ENCODE measurements around the gene SEC61A1. TPM values are rescaled to one million over a fixed set of nuclear protein-coding genes. Genes with fewer than 3 reads are reported as not detected.

Gene SEC61A1
- total RNA-seq, 3 donors from 2014 or later (not counting 1 experiment from before 2014, with no cell fraction given), result 143 to 172 (median 148) TPM

DNA sequence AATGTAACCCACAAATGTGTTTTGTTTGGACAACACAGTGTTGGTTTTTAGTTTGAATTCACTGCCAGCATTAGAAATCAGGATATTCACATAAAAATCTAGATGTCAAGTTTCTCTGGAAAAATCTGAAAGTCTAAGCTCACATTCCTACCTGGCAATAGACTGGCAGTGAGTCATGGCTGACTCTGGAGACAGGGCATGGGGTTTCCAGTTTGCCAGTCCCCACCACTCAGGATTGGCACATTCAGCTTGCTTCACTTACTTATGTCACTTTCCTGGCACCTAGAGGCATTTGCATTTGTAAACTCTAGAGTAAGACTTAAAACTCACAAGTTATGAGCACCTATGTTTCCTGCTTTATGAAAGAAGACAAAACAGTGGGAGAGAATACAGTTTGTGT, 19.1 kb upstream of the SEC61A1 start:
- Mint-ChIP-seq H3K4me1 (no peaks in the 10 kb centered on the region), H3K27me3 (ENCODE audit: low read depth in 2 of 2) (peaks cover 6% of the 10 kb centered on the region in 2 donors), H3K27ac (no peak overlapping the region), H3K4me3 (no peak overlapping the region), H3K9me3 (no peaks in the 10 kb centered on the region), H3K36me3 (no peaks in the 10 kb centered on the region)
- H3K9me3 ChIP-seq (ENCODE audit: control insufficient read depth, insufficient read depth, low read length), result no peaks in the 10 kb centered on the region
- H3K36me3 ChIP-seq (ENCODE audit: control insufficient read depth, insufficient read depth, low read length), result no peaks in the 10 kb centered on the region
- no peak for DNase-seq
- H3K4me3 ChIP-seq (ENCODE audit: low read length), result no peak overlapping the region
- H3K27me3 ChIP-seq (ENCODE audit: control insufficient read depth, insufficient read depth, low read length), result peaks cover 2% of the 10 kb centered on the region
- H3K27ac ChIP-seq (ENCODE audit: low read length), result no peak overlapping the region
- ATAC-seq, result no peak
- intact Hi-C loops (cut with micrococcal nuclease), result no loop called here
- TF ChIP-seq, protein P1, sequence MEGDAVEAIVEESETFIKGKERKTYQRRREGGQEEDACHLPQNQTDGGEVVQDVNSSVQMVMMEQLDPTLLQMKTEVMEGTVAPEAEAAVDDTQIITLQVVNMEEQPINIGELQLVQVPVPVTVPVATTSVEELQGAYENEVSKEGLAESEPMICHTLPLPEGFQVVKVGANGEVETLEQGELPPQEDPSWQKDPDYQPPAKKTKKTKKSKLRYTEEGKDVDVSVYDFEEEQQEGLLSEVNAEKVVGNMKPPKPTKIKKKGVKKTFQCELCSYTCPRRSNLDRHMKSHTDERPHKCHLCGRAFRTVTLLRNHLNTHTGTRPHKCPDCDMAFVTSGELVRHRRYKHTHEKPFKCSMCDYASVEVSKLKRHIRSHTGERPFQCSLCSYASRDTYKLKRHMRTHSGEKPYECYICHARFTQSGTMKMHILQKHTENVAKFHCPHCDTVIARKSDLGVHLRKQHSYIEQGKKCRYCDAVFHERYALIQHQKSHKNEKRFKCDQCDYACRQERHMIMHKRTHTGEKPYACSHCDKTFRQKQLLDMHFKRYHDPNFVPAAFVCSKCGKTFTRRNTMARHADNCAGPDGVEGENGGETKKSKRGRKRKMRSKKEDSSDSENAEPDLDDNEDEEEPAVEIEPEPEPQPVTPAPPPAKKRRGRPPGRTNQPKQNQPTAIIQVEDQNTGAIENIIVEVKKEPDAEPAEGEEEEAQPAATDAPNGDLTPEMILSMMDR (IDR thresholded peaks at IDR 0.05), result no peak
- H3K4me1 ChIP-seq (ENCODE audit: control insufficient read depth, insufficient read depth, low read length), result no peaks in the 10 kb centered on the region

DNA sequence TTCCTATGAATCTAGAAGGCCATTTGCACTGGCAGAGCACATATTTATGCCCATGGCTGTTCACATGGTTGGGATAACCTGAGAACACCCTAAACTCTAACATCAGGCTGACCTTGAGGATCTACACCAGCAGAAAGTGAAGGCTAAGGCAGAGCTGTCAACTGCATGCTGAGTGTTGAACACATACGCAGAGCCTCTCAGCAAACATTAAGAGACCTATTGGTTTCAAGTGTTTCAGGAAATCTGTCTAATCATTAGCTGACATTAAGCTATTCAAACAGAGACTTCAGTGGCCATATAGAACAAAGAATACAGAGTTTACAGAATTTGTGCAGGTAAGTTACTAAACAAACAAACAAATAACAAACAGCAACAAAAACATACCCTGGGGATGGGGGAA, 16.1 kb upstream of the SEC61A1 start:
- Mint-ChIP-seq H3K27ac (no peak overlapping the region), H3K4me3 (no peak overlapping the region), H3K9me3 (no peaks in the 10 kb centered on the region), H3K4me1 (no peaks in the 10 kb centered on the region), H3K36me3 (no peaks in the 10 kb centered on the region), H3K27me3 (ENCODE audit: low read depth in 2 of 2) (peaks cover 9 to 12% of the 10 kb centered on the region in 2 donors)
- ATAC-seq (no peak), DNase-seq (no peak)
- Histone ChIP-seq H3K4me1 (ENCODE audit: control insufficient read depth, insufficient read depth, low read length) (no peaks in the 10 kb centered on the region), H3K4me3 (ENCODE audit: low read length) (no peak overlapping the region), H3K27ac (ENCODE audit: low read length) (no peak overlapping the region), H3K9me3 (ENCODE audit: control insufficient read depth, insufficient read depth, low read length) (no peaks in the 10 kb centered on the region), H3K27me3 (ENCODE audit: control insufficient read depth, insufficient read depth, low read length) (peaks cover 5% of the 10 kb centered on the region), H3K36me3 (ENCODE audit: control insufficient read depth, insufficient read depth, low read length) (no peaks in the 10 kb centered on the region)
- WGBS (ENCODE audit: insufficient coverage), result 94% methylated on average over 1 of the region's 1 CpG
- TF ChIP-seq, protein P1 (IDR thresholded peaks at IDR 0.05), result no peak
- intact Hi-C loops (cut with micrococcal nuclease), result no loop called here

DNA sequence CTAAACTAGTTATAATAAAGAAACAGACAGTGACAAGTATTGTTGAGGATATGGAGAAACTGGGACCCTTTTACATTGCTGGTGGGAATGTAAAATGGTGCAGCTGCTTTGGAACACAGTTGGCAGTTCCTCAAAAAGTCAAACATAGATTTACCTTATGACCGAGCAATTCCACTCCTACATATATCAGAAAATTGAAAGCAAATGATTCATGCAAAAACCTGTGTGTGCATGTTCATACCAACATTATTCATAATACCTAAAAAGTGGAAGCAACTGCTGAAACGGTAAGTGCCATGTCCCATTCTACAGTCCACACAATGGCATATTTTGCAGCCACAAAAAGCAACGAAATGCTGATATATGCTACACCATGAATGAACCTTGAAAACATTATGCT, 12.2 kb upstream of the SEC61A1 start:
- H3K4me3 Mint-ChIP-seq, result no peak overlapping the region
- DNase-seq, result no peak

DNA sequence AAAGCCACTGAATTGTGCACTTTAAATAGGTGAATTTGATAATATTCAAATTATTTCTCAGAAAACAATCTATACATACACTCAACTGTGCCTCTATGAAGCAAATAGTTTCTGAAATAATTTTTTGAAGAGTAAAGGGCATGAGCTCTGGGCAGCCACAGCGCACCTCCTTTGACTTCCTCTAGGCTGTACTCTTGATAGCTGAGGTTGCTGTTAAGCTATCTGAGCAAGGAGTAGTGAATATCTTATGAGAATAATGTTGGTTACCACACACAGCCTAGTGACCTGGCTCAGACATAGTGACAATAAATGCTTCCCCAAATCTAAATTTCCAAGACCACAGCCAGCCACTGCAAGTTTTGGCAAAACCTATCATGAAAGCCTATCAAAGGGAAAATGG, 11.6 kb upstream of the SEC61A1 start:
- ATAC-seq, result no peak

More for the DNA sequence above, 12.2 kb upstream of the SEC61A1 start:
- Mint-ChIP-seq H3K9me3 (no peaks in the 10 kb centered on the region), H3K36me3 (no peaks in the 10 kb centered on the region), H3K27me3 (ENCODE audit: low read depth in 2 of 2) (peaks cover 12 to 13% of the 10 kb centered on the region in 2 donors), H3K27ac (no peak overlapping the region), H3K4me1 (no peaks in the 10 kb centered on the region)
- 72% methylated on average over 3 of the region's 3 CpGs for WGBS (ENCODE audit: insufficient coverage)
- Histone ChIP-seq H3K4me3 (ENCODE audit: low read length) (no peak overlapping the region), H3K27ac (ENCODE audit: low read length) (no peak overlapping the region), H3K4me1 (ENCODE audit: control insufficient read depth, insufficient read depth, low read length) (no peaks in the 10 kb centered on the region), H3K27me3 (ENCODE audit: control insufficient read depth, insufficient read depth, low read length) (peaks cover 5% of the 10 kb centered on the region), H3K9me3 (ENCODE audit: control insufficient read depth, insufficient read depth, low read length) (no peaks in the 10 kb centered on the region), H3K36me3 (ENCODE audit: control insufficient read depth, insufficient read depth, low read length) (no peaks in the 10 kb centered on the region)
- TF ChIP-seq, protein P1 (IDR thresholded peaks at IDR 0.05), result no peak
- intact Hi-C loops (cut with micrococcal nuclease), result no loop called here
- ATAC-seq, result no peak

More for the DNA sequence above, 11.6 kb upstream of the SEC61A1 start:
- no peak for DNase-seq
- no peaks in the 10 kb centered on the region for H3K4me1 Mint-ChIP-seq
- H3K27me3 Mint-ChIP-seq (ENCODE audit: low read depth in 2 of 2), result peaks cover 13 to 14% of the 10 kb centered on the region in 2 donors
- intact Hi-C loops (cut with micrococcal nuclease), result no loop called here
- H3K27ac ChIP-seq (ENCODE audit: low read length), result no peak overlapping the region
- no peaks in the 10 kb centered on the region for H3K36me3 Mint-ChIP-seq
- H3K9me3 ChIP-seq (ENCODE audit: control insufficient read depth, insufficient read depth, low read length), result no peaks in the 10 kb centered on the region
- TF ChIP-seq, protein P1 (IDR thresholded peaks at IDR 0.05), result no peak
- no peaks in the 10 kb centered on the region for H3K4me1 ChIP-seq (ENCODE audit: control insufficient read depth, insufficient read depth, low read length)
- peaks cover 5% of the 10 kb centered on the region for H3K27me3 ChIP-seq (ENCODE audit: control insufficient read depth, insufficient read depth, low read length)
- no peak overlapping the region for H3K4me3 Mint-ChIP-seq
- H3K36me3 ChIP-seq (ENCODE audit: control insufficient read depth, insufficient read depth, low read length), result no peaks in the 10 kb centered on the region
- H3K4me3 ChIP-seq (ENCODE audit: low read length), result no peak overlapping the region
- WGBS (ENCODE audit: insufficient coverage), result 90% methylated on average over 1 of the region's 1 CpG
- H3K27ac Mint-ChIP-seq, result no peak overlapping the region
- H3K9me3 Mint-ChIP-seq, result no peaks in the 10 kb centered on the region
